GM21717 (cell line): ENCODE results near the gene HNRNPH3.

Source experiments
- ATAC-seq: cut with Tn5 transposase; IDR thresholded peaks from one replicate; pipeline ENCODE4 v1.9.1; 2021; ENCODE audit warnings: mild to moderate bottlenecking, moderate library complexity; ENCODE audit not compliant: unreplicated experiment

Gene HNRNPH3

GRCh38 chr10:68371604-68372003, 39.7 kb downstream of the HNRNPH3 start:
- ATAC-seq: no peak

GRCh38 chr10:68385740-68386139, 53.9 kb downstream of the HNRNPH3 start:
- no peak for ATAC-seq
